HG03095 (cell line): ENCODE results near the gene MFN2.
"Not testable (repeated sequence)": the region's sequence is repeated elsewhere in the genome, so short reads cannot be mapped to it uniquely, and the experiment has no call there.

Source experiments
- ATAC-seq: cut with Tn5 transposase; IDR thresholded peaks from one replicate; pipeline ENCODE4 v1.9.1; 2021; ENCODE audit warnings: moderate library complexity; ENCODE audit not compliant: unreplicated experiment

MFN2 gene

GRCh38 chr1:12019858-12020509 is 39.7 kb downstream of the MFN2 start:
- ATAC-seq, result no peak

- ATAC-seq, result no peak
These were observed 41.4 kb downstream of the MFN2 start for GRCh38 chr1:12021616-12022015.

- no peak for ATAC-seq
These were observed 41.8 kb downstream of the MFN2 start for GRCh38 chr1:12022036-12022435.

- no peak for ATAC-seq
These were observed 46.3 kb downstream of the MFN2 start for GRCh38 chr1:12026586-12026985.

GRCh38 chr1:12028248-12028647 is 48.0 kb downstream of the MFN2 start:
- no peak for ATAC-seq

GRCh38 chr1:12028957-12029511 is 48.8 kb downstream of the MFN2 start:
- no peak for ATAC-seq

- no peak for ATAC-seq
These were observed 49.6 kb downstream of the MFN2 start for GRCh38 chr1:12029720-12030339.

- ATAC-seq, result no peak
These were observed 51.1 kb downstream of the MFN2 start for GRCh38 chr1:12031039-12031980.

- ATAC-seq, result no peak
These were observed 51.9 kb downstream of the MFN2 start for GRCh38 chr1:12032161-12032621.

- not testable (repeated sequence) for ATAC-seq
These were observed 53.2 kb downstream of the MFN2 start for GRCh38 chr1:12033441-12033840.

- no peak for ATAC-seq
These were observed 54.1 kb downstream of the MFN2 start for GRCh38 chr1:12034381-12034801.

- ATAC-seq, result no peak
These were observed 55.1 kb downstream of the MFN2 start for GRCh38 chr1:12035312-12035711.

GRCh38 chr1:12037486-12038355 is 57.5 kb downstream of the MFN2 start:
- ATAC-seq, result no peak

GRCh38 chr1:12038356-12039163 is 58.3 kb downstream of the MFN2 start:
- no peak for ATAC-seq

GRCh38 chr1:12039164-12039525 is 58.9 kb downstream of the MFN2 start:
- no peak for ATAC-seq

- peak; percentile 30 for ATAC-seq
These were observed 59.7 kb downstream of the MFN2 start for GRCh38 chr1:12039824-12040456.

- peak; percentile 60 for ATAC-seq
These were observed 60.3 kb downstream of the MFN2 start for GRCh38 chr1:12040457-12041051.

GRCh38 chr1:12044187-12044877 is 64.1 kb downstream of the MFN2 start:
- ATAC-seq, result not testable (repeated sequence)
